ENCODE data around the gene KCNJ14. TPM values are rescaled to one million over a fixed set of nuclear protein-coding genes. Genes with fewer than 3 reads are reported as not detected.
A peak's percentile ranks its signal among the peaks of the same experiment; 100 is the strongest.

KCNJ14 gene
- total and polyA plus RNA-seq, 2 donors (not counting 3 experiments of a cell fraction or from before 2014, with no cell fraction given) = 0.26 to 1.4 TPM

DNA sequence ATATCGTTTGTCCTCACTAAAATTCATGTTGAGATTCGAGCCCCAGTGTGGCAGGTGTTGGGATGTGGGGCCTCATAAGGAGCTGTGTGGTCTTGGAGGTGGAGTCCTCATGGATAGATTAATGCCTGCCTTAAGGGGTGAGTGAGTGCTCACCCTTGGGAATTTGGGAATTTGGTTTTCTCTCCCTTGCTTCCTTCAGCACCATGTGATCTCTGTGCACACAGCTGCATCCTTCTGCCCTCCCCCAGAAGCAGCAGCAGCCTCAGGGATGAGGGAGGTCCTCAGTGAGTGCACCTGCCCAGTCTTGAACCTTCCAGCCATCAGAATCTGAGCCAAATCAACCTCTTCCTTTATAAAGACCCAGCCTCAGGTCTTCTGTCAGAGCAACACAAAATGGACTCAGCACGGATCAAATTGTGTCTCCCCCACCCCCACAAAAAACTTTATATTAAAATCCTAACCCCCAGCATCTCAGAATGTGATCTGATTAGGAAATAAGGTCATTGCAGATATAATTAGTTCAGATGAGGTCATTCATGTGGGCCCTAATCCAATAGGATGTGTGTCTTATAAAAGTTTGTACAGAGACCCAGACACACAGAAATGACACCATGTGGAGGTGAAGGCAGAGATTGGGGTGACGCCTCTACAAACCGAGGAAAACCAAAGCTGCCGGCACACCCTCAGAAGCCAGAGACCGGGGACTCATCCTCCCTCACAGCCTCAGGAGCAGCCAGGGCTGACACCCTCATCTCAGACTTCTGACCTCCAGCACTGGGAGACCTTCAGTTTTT, 26.7 kb downstream of the KCNJ14 start:
- Histone ChIP-seq H3K9me3 (replicated peaks; ENCODE audit: control insufficient read depth, insufficient read depth, low read length) (no peaks in the 10 kb centered on the region), H3K27me3 (ENCODE audit: control insufficient read depth in 2 of 2, insufficient read depth in 2 of 2, low read length in 2 of 2) (no peaks in the 10 kb centered on the region), H3K4me2 (ENCODE audit: insufficient read depth, low read length) (no peak overlapping the region), H3K4me1 (ENCODE audit: control insufficient read depth, extremely low read depth, insufficient read depth, low read length) (peaks cover 23% of the 10 kb centered on the region), H3K4me3 (replicated peaks in 1 of 3; ENCODE audit: insufficient read depth in 1 of 3, low read depth in 1 of 3, low read length in 3 of 3) (no peak overlapping the region), H3K9ac (replicated peaks; ENCODE audit: extremely low read depth, insufficient read depth, low read length) (peak overlapping the region; percentile 36), H4K20me1 (replicated peaks; ENCODE audit: control insufficient read depth, extremely low read depth, insufficient read depth, low read length) (no peaks in the 10 kb centered on the region), H2AFZ (ENCODE audit: low read depth, low read length) (no peak overlapping the region), H3K79me2 (ENCODE audit: control insufficient read depth, insufficient read depth, low read length) (no peaks in the 10 kb centered on the region), H3K27ac (ENCODE audit: insufficient read depth, low read depth, low read length) (no peak overlapping the region), H3K9me1 (replicated peaks; ENCODE audit: control insufficient read depth, extremely low read depth, insufficient read depth, low read length) (no peaks in the 10 kb centered on the region), H3K36me3 (ENCODE audit: control insufficient read depth in 2 of 2, extremely low read depth in 1 of 2, insufficient read depth in 2 of 2, low read length in 2 of 2) (peaks cover 0 to 19% of the 10 kb centered on the region in 2 experiments)
- DNase-seq (ENCODE audit: low read depth, low spot score) = no peak
- intact Hi-C loops (cut with micrococcal nuclease) = loop anchor here (5.0 kb wide), 1 partner anchor 85 kb away; no protein-coding TSS in a partner anchor
- ChIA-PET POLR2A (interaction anchor here (1.0 kb wide), 1 partner anchor 12 kb away, joined by 3 read pairs; no protein-coding TSS in a partner anchor), CTCF (interaction anchor here (1.2 to 1.5 kb wide), 2 partner anchors 8 to 102 kb away, joined by 4 to 7 read pairs; no protein-coding TSS in a partner anchor)
- FAIRE-seq = no peak
- BruUV-seq (replicated peaks) = TSS peak; percentile 29
- dilution Hi-C loops (cut with MboI; ENCODE audit: extremely low pct_ligation_motif_present, low sequenced_read_pairs) = no loop called here
- TF ChIP-seq FOS (IDR thresholded peaks at IDR 0.05; ENCODE audit: borderline replicate concordance, insufficient read depth, low read length) (no peak), CTCF (IDR thresholded peaks at IDR 0.05; ENCODE audit: extremely low read depth in 1 of 2, insufficient read depth in 1 of 2, low read depth in 1 of 2, low read length in 2 of 2) (no peak), JUN (IDR thresholded peaks at IDR 0.05; ENCODE audit: borderline replicate concordance, insufficient read depth, insufficient read length, low read depth) (peak; percentile 35), POLR2A (IDR thresholded peaks at IDR 0.05; ENCODE audit: low read depth, low read length) (peak; percentile 15)
- TF ChIP-seq, protein P1, sequence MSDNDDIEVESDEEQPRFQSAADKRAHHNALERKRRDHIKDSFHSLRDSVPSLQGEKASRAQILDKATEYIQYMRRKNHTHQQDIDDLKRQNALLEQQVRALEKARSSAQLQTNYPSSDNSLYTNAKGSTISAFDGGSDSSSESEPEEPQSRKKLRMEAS (IDR thresholded peaks at IDR 0.05; ENCODE audit: insufficient read depth, insufficient read length) = no peak
